C4-2B (cell line): ENCODE results near the gene TPCN2.

Source experiments
- ZFX ChIP-seq: fragments of 450-650 bp; IDR thresholded peaks from 2 replicates; pipeline ENCODE4 v1.6.1; 2017
- TF ChIP-seq, protein P1 (sequence below): fragments of 450-650 bp; conservative IDR thresholded peaks from 2 replicates; pipeline ENCODE4 v1.5.1; 2017; ENCODE audit warnings: mild to moderate bottlenecking

DNA sequence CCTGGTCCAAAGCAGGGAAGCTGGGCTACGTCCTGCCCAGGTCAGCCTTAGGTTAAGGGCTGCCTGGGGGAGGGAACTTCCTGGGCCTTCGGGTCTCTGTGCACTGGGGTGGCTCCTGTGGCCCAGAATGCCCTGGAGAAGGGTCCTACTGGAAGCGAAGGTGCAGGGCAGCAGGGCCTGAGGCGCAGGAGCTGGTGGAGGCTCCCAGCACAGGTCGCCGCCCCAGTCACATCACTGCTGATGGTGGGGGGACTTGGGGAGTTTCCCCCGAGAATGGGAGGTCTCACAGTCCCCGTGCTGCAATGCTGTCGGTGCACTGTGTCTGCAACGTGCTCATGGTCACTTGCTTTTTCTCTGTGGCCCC, 106.2 kb downstream of the TPCN2 start:
- TF ChIP-seq, protein P1, sequence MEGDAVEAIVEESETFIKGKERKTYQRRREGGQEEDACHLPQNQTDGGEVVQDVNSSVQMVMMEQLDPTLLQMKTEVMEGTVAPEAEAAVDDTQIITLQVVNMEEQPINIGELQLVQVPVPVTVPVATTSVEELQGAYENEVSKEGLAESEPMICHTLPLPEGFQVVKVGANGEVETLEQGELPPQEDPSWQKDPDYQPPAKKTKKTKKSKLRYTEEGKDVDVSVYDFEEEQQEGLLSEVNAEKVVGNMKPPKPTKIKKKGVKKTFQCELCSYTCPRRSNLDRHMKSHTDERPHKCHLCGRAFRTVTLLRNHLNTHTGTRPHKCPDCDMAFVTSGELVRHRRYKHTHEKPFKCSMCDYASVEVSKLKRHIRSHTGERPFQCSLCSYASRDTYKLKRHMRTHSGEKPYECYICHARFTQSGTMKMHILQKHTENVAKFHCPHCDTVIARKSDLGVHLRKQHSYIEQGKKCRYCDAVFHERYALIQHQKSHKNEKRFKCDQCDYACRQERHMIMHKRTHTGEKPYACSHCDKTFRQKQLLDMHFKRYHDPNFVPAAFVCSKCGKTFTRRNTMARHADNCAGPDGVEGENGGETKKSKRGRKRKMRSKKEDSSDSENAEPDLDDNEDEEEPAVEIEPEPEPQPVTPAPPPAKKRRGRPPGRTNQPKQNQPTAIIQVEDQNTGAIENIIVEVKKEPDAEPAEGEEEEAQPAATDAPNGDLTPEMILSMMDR, result no peak
- no peak for TF ChIP-seq ZFX
